Subcutaneous abdominal adipose tissue (tissue), 5 donors: ENCODE data around the gene WDSUB1.

Experiments
- H3K27ac ChIP-seq: one replicate; pipeline ENCODE4 v1.7.0; 2013; ENCODE audit warnings: low read depth, mild to moderate bottlenecking, inconsistent platforms, low read length, moderate library complexity
- H3K27me3 ChIP-seq, 5 donors: one replicate each; pipeline ENCODE4 v1.7.0; 2013; ENCODE audit warnings: low read length in 5 of 5, inconsistent platforms in 1 of 5; ENCODE audit not compliant: control insufficient read depth in 5 of 5, insufficient read depth in 4 of 5
- H3K36me3 ChIP-seq, 5 donors: one replicate each; pipeline ENCODE4 v1.7.0; 2013; ENCODE audit warnings: low read length in 5 of 5; ENCODE audit not compliant: control insufficient read depth in 5 of 5, insufficient read depth in 5 of 5
- H3K4me1 ChIP-seq, 5 donors: one replicate each; pipeline ENCODE4 v1.7.0; 2013; ENCODE audit warnings: low read length in 5 of 5, mild to moderate bottlenecking in 3 of 5, moderate library complexity in 1 of 5; ENCODE audit not compliant: control insufficient read depth in 5 of 5, insufficient read depth in 5 of 5
- H3K4me3 ChIP-seq, 5 donors: one replicate each; pipeline ENCODE4 v1.7.0; 2013; ENCODE audit warnings: low read length in 5 of 5, low read depth in 1 of 5
- H3K9ac ChIP-seq, 5 donors: one replicate each; pipeline ENCODE4 v1.7.0; 2013; ENCODE audit warnings: low read length in 5 of 5, mild to moderate bottlenecking in 4 of 5, moderate library complexity in 3 of 5
- H3K9me3 ChIP-seq, 5 donors: one replicate each; pipeline ENCODE4 v1.7.0; 2013; ENCODE audit warnings: low read length in 5 of 5; ENCODE audit not compliant: control insufficient read depth in 5 of 5
- donor health status: healthy.
- donor health status: healthy.
- donor health status: healthy.
- donor health status: healthy.
- donor health status: healthy.

The WDSUB1 gene

GRCh38 chr2:159211447-159212396 is 74.8 kb downstream of the WDSUB1 start:
- no peaks in the 10 kb centered on the region for H3K9me3 ChIP-seq
- no peak overlapping the region for H3K9ac ChIP-seq

GRCh38 chr2:159209341-159210306 is 76.9 kb downstream of the WDSUB1 start:
- Histone ChIP-seq H3K36me3 (peaks cover 7 to 19% (median 16%) of the 10 kb centered on the region in 5 donors), H3K4me1 (no peaks in the 10 kb centered on the region), H3K27ac (no peak overlapping the region), H3K9ac (no peak overlapping the region), H3K27me3 (no peaks in the 10 kb centered on the region), H3K4me3 (no peak overlapping the region), H3K9me3 (no peaks in the 10 kb centered on the region)

More at GRCh38 chr2:159211447-159212396, 74.8 kb downstream of the WDSUB1 start:
- Histone ChIP-seq H3K27ac (no peak overlapping the region), H3K27me3 (no peaks in the 10 kb centered on the region), H3K36me3 (peaks cover 4 to 28% (median 20%) of the 10 kb centered on the region in 5 donors), H3K4me1 (no peaks in the 10 kb centered on the region), H3K4me3 (no peak overlapping the region)

GRCh38 chr2:159208438-159208837 is 78.1 kb downstream of the WDSUB1 start:
- H3K36me3 ChIP-seq, result peaks cover 7 to 14% (median 12%) of the 10 kb centered on the region in 5 donors
- no peaks in the 10 kb centered on the region for H3K27me3 ChIP-seq
- H3K9me3 ChIP-seq, result no peaks in the 10 kb centered on the region
- no peaks in the 10 kb centered on the region for H3K4me1 ChIP-seq
- no peak overlapping the region for H3K9ac ChIP-seq
- H3K27ac ChIP-seq, result no peak overlapping the region
- no peak overlapping the region for H3K4me3 ChIP-seq

DNA sequence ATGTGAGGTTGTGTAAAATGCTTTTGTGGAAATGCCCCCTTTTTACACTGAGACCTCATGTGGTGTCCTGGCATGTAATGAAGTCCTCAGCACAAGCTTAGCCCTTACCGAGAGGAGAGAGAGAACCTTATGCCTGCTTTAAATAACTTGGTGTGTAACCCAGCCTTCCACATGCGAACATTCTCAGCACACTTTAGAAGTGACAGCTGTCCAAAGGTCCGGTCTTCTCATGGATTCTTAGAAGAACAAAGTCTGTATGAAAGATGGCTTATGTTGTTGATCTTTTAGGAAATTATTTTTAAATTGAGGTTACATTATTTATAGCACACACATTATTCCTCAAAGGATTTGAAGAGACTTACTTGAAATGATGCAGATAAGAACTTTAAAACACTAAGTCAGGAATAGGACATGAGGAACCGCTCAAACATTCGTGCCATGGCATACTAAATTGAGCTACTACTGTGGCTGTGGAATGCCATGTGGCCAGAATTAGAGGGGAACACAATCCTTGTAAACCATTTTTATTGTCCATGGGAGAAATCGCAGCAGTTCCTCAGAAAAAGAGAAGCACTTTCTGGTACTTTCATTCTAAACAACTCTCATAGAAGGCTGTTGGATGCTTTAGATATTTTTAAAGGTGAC is 79.6 kb downstream of the WDSUB1 start:
- H3K9ac ChIP-seq, result no peak overlapping the region
- no peak overlapping the region for H3K4me3 ChIP-seq
- H3K27ac ChIP-seq, result no peak overlapping the region
- no peaks in the 10 kb centered on the region for H3K4me1 ChIP-seq
- no peaks in the 10 kb centered on the region for H3K9me3 ChIP-seq
- peaks cover 5 to 23% (median 17%) of the 10 kb centered on the region in 5 donors for H3K36me3 ChIP-seq
- H3K27me3 ChIP-seq, result no peaks in the 10 kb centered on the region

DNA sequence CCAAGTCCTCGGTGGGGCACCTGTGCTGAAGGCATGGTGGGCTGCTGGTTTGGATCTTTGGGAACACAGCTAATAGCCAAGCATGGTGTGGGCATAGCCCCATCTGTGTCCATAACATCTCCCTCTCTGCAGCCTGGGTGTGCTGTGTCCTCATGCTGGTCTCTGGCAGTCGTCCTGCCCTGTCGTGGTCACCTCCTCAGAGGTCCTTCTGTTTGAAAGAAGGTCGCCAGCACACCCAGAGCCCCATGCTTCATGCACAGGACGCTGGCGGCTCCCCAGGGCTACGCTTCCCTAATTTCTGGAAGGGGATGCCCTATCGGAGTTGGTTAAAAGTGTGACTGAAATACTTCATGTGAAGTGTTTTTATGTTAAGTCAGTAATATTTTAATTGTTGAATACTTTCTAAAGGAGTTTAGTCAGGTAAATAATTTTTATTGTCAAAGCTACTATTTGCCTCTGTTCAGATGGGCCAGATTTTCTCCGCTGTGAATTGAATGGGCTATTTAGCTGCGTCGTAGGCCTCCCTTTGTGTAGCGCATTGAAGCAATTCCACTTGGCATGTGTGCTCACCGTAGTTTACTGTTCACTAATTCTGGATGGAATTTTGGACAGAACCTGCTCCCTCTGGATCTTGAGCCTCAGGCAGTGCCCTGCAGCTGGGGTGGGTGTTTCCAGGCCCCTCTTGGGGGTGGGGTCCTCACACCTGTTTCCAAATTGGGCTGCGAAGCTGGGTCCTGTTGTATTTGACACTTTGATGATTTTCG is 81.9 kb downstream of the WDSUB1 start:
- peaks cover 0 to 14% (median 0%) of the 10 kb centered on the region in 5 donors for H3K4me1 ChIP-seq
- no peak overlapping the region for H3K4me3 ChIP-seq
- H3K9ac ChIP-seq, result no peak overlapping the region
- H3K27me3 ChIP-seq, result no peaks in the 10 kb centered on the region
- no peak overlapping the region for H3K27ac ChIP-seq
- peaks cover 5 to 43% (median 19%) of the 10 kb centered on the region in 5 donors for H3K36me3 ChIP-seq
- H3K9me3 ChIP-seq, result no peaks in the 10 kb centered on the region

GRCh38 chr2:159202568-159203071 is 83.9 kb downstream of the WDSUB1 start:
- no peaks in the 10 kb centered on the region for H3K27me3 ChIP-seq
- no peak overlapping the region for H3K4me3 ChIP-seq
- H3K9me3 ChIP-seq, result no peaks in the 10 kb centered on the region
- no peak overlapping the region for H3K27ac ChIP-seq
- H3K4me1 ChIP-seq, result peaks cover 0 to 14% (median 0%) of the 10 kb centered on the region in 5 donors
- H3K36me3 ChIP-seq, result peaks cover 6 to 61% (median 30%) of the 10 kb centered on the region in 5 donors
- no peak overlapping the region for H3K9ac ChIP-seq

GRCh38 chr2:159201360-159202063 is 85.0 kb downstream of the WDSUB1 start:
- no peak overlapping the region for H3K27ac ChIP-seq
- H3K4me1 ChIP-seq, result peaks cover 0 to 14% (median 0%) of the 10 kb centered on the region in 5 donors
- H3K36me3 ChIP-seq, result peaks cover 6 to 68% (median 36%) of the 10 kb centered on the region in 5 donors
- no peaks in the 10 kb centered on the region for H3K27me3 ChIP-seq
- H3K9ac ChIP-seq, result no peak overlapping the region
- H3K9me3 ChIP-seq, result no peaks in the 10 kb centered on the region
- no peak overlapping the region for H3K4me3 ChIP-seq

GRCh38 chr2:159200498-159200897 is 86.0 kb downstream of the WDSUB1 start:
- peaks cover 5 to 62% (median 41%) of the 10 kb centered on the region in 5 donors for H3K36me3 ChIP-seq
- H3K4me3 ChIP-seq, result no peak overlapping the region
- H3K27me3 ChIP-seq, result no peaks in the 10 kb centered on the region
- no peak overlapping the region for H3K9ac ChIP-seq
- no peaks in the 10 kb centered on the region for H3K9me3 ChIP-seq
- no peak overlapping the region for H3K27ac ChIP-seq
- H3K4me1 ChIP-seq, result peaks cover 0 to 17% (median 10%) of the 10 kb centered on the region in 5 donors
